C4-2B (cell line): Measurements from ENCODE around the gene ARHGAP10.

ENCODE experiments used
- ZFX ChIP-seq: fragments of 450-650 bp; IDR thresholded peaks from 2 replicates; pipeline ENCODE4 v1.6.1; 2017
- TF ChIP-seq, protein P1 (sequence below): fragments of 450-650 bp; conservative IDR thresholded peaks from 2 replicates; pipeline ENCODE4 v1.5.1; 2017; ENCODE audit warnings: mild to moderate bottlenecking

DNA sequence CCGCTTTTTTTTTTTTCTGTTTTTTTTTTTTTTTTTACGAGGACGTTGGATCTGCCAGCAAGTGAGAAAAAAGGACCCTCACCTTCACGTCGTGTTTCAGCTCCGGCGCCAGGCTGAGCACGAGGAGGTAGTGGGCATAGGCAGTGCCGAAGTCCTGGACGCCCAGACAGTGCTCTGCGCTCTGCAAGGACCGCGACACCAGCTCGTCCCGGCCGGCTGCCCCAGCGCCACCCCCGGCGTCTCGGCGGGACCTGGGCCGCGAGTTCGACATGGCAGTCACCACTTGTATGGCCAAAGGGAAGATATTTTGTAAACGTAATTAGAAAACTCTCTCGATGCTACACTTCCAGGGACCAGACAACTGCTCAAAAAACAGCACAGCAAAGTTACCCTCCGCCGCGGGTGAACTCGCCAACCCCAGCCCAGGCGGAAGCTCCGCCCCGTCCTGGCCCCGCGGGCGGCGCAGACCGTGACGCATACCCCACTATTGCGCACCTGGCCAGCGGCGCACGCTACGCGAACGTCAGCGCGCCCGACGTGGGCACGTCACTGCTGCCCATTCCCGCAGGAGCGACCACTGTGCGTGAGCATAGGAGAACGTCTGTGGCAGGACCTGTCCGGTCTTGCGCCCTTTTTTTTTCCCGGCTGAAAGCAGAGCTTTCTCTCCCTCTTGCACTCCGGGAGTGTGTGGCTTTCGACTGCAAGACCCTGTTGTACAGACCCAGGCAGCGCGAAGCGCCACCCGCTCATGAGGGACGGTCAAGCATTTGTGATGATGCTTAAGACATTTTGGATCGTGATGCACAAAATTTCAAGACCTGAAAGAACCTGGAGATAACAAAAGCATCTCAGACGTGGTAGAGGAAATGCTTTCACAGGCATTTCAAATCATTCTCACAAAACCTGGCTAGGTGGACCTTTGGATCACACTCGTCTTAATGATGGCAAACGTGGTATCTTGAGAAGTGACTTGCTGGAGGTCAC lies 47.9 kb upstream of the ARHGAP10 start, which contains the start of gene PRMT9:
- TF ChIP-seq, protein P1, sequence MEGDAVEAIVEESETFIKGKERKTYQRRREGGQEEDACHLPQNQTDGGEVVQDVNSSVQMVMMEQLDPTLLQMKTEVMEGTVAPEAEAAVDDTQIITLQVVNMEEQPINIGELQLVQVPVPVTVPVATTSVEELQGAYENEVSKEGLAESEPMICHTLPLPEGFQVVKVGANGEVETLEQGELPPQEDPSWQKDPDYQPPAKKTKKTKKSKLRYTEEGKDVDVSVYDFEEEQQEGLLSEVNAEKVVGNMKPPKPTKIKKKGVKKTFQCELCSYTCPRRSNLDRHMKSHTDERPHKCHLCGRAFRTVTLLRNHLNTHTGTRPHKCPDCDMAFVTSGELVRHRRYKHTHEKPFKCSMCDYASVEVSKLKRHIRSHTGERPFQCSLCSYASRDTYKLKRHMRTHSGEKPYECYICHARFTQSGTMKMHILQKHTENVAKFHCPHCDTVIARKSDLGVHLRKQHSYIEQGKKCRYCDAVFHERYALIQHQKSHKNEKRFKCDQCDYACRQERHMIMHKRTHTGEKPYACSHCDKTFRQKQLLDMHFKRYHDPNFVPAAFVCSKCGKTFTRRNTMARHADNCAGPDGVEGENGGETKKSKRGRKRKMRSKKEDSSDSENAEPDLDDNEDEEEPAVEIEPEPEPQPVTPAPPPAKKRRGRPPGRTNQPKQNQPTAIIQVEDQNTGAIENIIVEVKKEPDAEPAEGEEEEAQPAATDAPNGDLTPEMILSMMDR = no peak
- TF ChIP-seq ZFX = peak; percentile 13; the same call in 1 of the 2 replicates
